NCI-H2171 (cell line): ENCODE results near the gene WFS1.

ENCODE experiments used
- DNase-seq: peaks from one replicate; lab custom pipeline; 2025; lab: John Stamatoyannopoulos, UW

Gene WFS1

DNA sequence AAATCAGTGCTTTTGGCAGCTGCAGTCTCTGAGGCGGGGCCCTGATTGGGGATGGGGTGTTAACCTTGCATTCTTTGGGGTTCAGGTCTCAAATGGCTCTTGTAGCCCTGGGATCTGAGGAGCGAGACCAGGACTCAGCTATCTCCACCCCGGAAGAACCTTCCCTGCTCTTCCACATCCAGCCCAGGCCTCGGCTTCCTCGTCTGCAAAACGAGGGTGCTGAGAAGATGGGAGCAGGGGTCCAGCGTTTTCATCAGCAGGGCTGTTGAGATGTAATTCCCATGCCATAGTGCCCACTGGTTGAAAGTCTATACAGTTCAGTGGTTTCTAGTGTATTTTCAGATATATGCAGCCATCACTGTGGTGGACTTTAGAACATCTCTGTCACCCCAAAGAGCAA is 34.6 kb upstream of the WFS1 start:
- DNase-seq = no peak

DNA sequence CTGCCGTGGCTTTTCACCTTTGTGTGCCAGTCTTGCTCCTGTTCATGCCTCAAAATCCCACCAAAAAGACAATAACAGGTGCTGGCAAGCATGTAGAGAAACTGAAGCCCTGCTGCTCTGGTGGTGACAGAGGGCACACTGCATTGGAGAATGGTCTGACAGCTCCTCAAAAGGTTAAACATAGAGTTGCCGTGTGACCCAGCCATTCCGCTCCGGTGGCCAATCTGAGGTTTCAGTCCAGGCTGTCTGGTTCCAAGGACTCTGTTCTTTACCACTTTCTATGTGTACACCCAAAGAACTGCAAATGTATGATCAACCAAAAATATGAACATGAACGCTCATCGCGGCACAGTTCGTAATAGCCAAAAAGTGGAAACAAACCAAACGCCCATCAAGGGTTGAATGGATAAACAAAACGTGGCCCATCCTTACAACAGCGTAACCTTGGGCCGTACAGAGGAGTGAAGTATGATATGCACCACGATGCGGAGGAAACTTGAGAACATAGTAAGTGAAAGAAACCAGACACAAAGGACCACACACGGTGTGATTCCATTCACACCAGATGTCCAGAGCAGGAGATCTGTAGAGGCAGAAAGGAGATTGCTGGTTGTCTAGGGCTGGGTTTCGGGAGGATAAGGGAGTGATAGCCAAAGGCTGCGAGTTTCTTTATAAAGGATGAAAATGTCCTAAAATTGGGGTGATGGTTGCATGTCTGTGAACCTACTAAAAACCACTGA is 33.6 kb upstream of the WFS1 start:
- no peak for DNase-seq

DNA sequence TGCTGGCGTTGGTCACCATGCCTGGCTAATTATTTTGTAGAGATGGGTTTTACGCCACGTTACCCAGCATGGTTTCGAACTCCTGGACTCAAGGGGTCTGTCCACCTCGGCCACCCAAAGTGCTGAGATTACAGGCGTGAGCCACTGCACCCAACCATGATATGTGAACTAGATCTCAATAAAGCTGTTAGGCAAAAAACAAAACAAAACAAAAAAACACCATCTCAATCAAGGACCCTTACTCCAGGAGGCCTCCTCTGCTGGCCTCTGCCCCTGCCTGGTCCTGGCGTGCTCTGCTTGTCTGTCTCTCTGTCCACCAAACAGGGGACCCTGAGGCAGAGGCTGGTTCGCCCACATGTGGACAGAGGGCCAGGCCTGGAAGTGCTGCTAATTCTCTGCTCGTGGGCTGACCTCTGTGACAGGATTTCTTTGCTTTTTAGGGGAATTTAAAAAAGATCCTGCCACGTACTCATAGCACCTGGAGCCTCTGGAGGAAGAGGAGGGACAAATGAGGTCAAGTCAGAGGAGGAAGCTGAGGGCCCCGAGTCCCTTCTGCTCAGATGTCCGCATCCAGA is 32.7 kb upstream of the WFS1 start:
- DNase-seq = no peak

DNA sequence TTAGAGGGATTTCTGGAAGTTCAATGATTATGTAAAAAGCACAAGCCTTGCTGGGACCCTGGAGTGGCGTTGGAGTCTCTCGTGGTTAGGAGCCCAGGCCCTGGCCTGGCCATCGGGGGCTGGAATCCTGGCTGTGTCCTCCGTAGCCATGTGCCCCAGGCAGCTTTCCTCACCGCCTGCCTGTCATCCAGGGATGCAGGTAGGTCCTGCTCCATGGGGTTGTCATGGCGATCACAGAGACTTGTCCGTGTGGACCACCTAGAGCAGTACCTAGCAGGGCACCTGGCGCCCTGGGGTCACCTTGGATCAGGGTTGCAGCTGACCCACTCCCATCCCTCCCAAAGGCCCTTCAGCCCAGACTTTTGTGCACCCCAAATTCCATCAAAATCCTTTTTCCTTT is 30.2 kb upstream of the WFS1 start:
- DNase-seq = no peak

DNA sequence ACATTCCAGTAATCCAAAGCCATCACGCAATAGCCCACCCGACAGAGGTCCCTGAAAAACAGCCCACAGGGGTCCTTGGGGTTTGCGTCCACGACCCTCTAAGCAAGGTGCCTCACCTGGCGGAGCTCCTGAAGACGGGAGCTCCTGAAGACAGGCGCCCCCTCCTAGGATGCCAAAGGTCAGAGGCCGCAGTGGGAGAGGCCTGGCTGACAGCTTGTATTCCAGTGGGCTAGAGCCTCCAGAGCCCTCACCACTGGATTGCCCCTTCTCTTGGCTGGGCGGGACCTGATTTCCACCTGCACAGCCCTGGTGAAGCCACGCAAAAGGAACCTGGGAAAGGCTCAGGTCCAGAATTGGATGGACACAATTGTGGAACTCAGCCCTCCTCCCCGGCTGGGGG is 29.7 kb upstream of the WFS1 start:
- no peak for DNase-seq

DNA sequence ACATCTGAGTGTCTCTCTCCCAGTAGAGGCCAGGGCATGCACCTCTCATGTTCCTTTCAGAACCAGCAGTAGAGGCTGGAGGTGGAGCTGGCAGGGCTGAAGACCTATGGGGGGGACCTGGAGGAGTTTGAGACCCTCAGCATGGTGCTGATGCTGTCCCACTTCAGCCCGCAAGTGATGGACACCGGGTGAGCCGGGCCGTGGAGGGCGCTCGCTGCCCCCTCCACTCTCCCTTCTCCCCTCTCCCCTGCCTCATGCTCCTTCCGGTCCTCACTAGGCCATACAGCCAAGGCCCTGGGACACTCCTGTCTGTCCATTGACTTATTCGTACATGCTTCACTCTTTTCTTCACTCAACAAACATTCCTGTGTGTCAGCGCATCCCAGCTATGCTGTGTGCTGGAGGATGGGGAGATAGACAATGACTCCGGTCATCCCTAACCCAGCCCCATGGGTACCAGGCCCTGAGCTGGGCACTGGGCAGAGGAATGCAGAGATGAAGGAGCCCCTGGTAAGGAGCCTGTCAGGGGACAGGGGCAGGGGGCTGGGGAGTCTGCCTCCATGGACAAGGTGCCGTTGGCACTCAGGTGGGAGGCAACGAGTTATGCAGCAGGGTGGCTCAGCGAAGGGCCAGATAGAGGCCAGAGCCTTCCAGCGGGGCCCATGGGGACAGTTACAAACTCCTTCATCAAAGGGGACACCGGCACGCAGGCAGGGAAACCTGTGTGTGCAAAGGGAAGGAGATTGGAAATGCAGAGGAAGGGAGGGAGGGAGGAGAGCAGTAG is 28.4 kb upstream of the WFS1 start:
- no peak for DNase-seq

DNA sequence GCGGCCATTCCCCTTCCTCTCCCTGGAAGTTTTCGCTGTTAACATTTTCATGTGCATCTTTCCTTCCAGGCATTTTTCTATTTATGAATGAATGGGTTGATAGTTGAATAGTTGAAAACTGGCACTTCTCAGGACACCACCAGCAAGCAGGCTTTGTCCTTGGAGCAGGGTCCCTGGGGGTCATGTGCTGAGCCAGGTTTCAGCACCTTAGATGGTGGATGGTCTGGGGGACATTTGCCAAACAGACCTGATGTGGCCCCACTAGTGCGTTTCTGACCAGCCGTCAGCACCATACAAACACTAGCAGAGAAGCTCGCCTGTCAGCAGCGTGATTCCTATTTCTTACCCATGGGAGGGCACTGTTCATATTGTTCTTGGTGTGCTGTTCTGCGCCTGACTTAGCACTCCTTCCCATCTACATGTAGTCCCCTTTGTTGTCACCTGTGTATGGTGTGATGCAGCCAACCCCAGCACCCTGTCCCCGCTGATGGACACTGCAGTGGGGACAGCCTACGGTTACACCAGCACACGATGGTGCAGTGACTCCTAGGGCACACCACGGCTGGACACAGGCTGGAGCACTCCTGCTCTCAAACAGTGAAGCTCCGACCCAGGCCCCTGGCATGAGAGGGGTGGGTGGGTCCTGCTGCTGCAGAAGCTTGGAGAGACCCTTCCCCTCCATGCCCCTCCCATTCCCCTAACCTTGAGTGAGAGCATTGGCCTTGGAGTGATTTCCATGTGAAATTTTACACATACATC is 27.2 kb upstream of the WFS1 start:
- DNase-seq = no peak

DNA sequence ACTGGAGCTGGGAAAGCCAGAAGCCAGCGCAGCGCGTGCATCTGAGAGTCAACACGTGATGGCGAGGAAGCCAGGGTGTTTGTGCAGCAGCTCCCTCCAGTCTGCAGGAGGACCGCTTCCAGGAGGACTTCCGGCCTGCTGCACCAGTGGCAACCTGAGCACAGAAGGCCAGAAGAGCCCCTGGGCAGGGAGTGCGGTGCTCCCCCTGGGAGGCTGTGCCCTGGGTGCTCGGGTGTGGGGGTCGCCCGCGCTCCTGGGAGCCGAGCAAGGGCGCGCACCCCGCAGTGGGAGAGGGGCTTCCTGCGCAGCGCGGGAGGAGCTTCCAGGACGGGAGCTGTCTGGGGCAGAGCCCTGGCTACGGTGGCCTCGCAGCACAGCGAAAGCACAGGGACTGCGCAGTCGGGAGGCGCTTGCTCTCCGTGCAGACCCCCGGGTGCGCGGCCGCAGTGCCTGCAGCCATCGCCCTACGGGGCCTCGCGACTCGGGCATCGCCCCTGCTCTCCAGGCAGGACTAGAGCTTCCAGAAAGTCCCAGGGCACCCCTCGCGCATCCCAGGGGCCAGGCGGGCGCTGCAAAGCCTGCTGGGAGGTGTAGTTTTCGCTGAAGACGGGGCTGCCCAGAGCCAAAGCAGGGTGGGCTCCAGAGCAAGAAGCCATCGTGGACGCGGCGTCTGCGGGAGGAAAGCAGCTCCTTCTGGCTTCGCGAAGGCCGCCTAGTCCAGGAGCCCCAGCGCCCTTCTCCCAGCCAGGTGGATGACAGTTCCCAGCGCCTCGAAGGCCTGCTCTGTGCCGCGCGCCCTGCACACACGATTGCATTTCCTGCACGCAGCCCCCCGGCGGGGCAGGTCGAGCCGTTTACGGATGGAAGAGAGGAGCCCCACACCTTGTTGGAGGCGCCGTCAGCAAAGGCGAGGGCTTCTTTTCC is 24.1 kb upstream of the WFS1 start:
- DNase-seq = no peak

DNA sequence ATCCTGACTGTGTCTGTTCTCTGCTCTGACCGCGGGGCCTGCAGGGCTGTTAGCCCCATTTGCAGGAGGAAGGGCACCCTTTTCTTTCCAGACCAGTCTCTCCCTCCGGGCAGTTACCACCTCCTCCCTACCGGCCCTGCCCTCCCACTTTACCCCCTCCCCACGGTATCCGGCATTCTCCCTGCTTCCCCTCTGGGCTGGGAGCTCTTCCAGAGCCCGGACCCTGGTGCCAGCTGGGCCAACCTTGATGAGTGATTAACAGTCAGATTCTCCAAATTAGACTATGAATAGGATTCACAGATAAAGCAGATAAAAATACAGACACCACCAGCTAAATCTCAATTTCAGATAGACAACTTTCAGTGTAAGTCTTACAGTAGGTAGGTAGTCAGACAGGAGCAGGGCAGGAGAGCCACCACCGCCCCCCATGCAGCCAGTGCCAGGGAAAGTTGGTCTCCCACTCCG is 23.4 kb upstream of the WFS1 start:
- DNase-seq = no peak

DNA sequence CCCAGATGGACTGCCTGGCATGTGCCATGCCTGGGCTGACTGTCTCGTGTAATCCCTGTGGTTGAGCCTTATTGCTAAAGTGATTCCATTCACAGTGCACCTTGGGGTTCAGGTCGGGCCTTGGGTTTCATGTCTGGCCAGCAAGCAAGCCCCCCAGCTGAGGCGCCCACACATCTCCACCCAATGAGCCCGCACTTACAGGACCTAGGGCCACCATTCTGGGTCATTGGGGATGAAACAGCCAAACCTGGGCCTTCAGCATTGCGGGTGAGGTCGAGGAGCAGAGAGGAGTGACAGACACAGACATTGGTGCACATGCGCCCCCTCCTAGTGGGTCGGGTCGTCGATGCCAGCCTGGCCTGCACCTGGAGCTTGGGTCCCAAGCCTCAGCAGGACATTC is 21.3 kb upstream of the WFS1 start:
- no peak for DNase-seq

DNA sequence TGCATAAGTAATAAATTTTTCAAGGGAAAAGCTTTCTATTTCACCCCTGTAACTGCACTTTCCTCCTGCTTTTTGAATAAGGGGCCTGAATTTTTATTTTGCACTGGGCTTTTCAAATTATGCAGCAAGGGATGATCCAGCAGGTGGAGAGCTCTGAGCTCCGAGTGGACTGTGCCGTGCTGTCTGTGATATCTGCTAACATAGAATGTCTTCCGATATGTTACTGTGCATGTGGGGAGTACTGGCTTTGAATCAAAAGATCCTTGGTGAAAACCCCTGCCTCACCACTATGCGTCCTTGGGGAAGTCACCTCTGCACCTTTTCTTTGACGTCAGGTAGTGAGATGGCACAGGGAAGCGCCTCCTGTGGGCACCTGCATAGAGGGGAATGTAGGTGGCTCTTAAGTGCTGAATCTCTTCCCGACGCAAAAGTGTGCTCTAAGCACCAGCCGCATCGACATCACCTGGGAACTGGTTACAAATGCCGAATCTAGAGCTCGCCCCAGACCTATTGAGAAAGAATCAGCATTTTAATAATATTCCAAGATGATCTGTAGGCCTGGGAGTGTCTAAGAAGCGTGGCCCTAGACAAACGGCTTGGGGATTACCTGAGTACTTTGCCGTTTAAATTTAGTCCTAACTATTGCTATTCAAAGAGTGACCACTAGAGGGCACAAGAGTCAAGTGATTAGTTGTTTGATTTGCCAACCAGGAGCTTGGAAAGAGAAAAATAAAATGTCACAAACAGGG is 19.2 kb upstream of the WFS1 start:
- DNase-seq = peak; percentile 5

DNA sequence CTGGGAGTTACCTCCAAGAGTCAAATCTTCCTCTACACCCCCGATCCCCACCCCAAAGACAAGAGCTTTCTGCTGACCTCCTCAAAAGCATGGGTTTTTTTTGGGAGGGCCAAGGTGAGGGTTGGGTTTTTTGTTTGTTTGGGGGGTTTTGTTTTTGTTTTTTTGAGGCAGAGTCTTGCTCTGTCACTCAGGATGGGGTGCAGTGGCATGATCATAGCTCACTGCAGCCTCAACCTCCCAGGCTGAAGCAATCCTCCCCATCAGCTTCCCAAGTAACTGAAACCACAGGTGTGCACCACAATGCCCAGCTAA is 18.7 kb upstream of the WFS1 start:
- no peak for DNase-seq

DNA sequence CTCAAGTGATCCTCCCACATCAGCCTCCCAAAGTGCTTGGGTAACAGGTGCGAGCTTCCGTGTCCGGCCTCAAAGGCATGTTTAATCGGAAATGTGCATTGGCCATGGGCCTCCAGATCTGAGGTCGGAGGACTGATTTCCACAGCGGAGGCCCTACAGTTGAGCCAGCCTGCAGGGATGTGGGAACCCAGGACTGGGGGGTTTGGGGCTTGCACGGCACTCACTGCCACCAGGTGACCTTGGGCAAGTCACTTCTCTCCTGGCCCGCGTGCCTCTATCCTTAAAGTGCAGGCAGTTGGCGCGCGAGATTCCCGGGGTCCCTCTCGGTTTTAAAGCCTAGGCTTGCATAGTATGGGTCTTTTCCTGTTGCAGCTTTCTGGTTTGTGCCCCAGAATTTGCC is 18.3 kb upstream of the WFS1 start:
- DNase-seq = no peak

DNA sequence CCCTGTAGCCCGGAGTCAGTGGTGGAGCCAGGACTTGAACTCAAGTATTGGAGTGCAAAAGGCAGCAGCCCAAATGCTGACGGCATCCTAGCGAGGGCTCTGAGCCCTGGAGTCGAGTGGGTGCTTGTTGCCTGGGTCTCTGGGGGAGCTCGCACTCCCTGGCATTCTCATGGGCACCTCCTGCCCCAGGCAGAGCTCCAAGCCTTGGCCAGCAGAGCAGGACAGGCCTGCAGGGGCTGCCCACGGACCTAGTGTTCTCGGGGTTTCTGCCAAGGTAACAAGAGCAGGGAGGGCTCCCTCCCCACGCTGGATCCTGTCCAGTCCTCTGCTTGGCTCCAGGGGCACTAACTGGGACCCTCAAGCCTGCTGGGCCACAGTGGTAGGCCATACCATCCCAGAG is 17.6 kb upstream of the WFS1 start:
- DNase-seq = no peak

DNA sequence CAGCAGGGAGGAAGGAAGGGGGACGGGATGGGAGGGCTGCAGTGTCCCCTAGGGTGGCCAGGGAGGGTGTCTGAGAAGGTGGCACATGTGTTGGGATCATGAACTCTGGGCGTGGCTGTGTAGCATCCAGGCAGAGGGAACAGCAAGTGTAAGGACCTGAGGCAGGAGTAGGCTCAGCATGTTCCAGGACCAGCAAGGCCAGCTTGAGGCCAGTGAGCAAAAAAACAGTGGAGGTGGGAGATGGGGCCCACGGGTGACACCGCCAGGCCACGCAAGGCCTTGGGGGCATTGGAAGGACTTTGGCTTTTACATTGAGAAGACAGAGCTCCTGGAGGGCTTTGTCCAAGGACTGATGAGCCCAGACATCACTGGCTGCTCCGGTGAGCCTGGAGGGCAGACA is 16.5 kb upstream of the WFS1 start:
- DNase-seq = no peak

DNA sequence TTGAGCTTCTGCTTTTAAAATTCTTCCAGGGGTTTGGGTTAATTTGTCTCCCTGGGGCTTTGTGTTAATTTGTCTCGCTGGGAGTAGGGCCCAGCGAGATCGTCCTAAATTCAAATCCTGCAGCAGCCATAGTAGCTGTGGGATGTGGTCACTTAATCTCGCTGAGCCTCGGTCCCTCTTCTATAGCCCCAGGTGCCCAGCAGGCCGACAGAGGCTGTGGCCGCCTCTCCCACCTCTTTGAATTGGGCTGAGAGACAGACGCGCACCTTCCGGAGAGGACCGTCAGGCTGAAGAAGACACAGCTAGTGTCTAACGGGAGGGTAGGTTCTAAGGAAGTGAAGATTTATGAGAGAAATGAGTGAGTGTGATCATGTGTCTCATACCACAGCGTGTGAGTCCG is 15.7 kb upstream of the WFS1 start:
- DNase-seq = no peak

DNA sequence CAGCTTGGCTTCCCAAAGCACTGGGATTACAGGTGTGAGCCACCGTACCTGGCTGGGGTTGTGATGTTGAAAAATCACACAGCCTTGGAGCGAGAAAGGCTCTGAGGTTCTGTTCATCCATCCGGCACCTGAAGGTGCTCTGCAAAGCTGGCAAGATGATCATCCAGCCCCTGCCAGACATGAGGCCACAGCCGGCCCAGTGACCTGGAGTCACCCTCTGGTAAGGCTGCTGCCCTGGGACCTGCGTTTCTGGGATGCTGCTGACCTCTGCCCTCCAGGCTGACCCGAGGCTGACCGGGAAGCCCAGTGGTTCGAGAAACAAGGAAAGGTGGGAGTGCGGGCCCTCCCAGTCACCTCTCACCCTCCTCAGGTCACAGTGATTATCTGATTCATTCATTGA is 13.5 kb upstream of the WFS1 start:
- no peak for DNase-seq

DNA sequence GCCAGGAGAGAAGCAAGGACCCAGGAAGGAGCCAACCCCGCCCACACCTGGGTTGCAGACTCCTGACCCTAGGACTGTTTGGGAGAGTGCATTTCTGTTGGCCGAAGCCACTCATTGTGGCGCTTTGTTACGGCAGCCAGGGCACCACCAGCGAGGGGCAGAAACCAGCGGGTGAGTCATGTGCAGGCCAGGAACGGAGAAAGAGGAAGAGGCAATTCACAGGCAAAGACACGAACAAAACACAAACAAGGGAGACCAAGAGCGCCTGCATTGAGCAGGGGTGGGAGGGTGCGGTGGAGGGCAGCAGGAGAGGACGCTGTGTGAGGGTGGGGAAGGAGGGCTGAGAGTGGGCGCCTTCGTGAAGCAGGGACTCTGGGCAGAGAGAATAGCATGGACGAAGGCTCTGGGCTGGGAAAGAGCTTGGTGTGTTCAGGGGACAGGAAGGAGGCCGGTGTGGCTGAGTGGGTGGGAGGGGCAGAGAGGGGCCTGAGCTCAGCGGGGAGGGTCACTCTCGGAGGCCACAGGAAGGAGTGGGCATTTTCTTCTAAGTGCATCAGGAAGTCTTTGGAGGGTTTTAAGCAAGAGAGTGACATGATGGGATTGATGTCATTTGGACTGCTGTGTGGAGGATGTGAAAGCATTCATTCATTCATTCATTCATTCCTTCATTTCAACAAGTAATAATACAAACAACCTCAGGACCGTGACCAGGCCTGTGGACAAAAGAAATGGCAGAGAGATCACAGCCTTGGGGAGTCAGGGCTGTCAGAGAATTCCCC is 12.2 kb upstream of the WFS1 start:
- no peak for DNase-seq

DNA sequence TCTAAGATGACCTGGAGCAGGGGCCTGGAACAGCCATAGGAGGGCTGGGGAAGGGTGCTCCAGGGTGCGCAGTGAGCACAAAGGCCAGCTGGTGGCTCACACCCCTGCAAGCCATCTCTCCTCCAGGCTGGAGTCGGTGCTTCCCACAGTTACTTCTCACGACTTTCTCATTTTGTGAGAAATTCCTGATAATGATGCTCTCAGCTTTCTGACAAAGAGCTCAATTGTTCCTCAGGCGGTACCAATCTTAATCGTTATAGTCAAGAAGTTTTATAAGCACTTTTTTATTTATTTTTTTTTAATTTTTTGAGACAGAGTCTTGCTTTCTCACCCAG is 11.7 kb upstream of the WFS1 start:
- DNase-seq = no peak

DNA sequence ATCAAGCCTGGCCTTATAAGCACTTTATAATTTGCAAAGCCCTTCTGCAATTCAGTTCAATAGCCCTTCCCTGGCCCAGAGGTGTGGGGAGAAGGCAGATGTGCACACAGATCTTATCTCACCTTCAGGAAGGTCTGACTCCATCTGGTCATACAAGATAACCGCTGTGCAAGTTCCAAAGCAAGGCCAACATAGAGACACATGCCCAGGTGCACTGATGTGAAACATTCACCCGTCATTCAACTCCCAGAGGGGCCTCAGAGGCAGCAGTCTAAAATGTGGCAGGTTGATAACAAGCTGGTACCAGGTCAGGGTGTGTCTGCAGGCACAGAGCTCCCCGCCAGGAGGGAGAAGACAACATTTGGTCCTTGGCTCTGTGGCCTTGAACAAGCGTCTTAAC is 10.9 kb upstream of the WFS1 start:
- peak; percentile 74 for DNase-seq
